IPS DF 6.9 (cell line): Measurements from ENCODE around the gene TLL2.

Experiments used
- DNase-seq: peaks from one replicate; pipeline ENCODE4 v3.0.0-alpha.2; 2013; ENCODE audit warnings: low read depth, low spot score
- H3K27ac ChIP-seq: one replicate; pipeline ENCODE4 v1.5.1; 2013; ENCODE audit warnings: low read length, control low read depth
- H3K27me3 ChIP-seq: 2 replicates; pipeline ENCODE4 v1.6.1; 2013; ENCODE audit warnings: mild to moderate bottlenecking, low read length; ENCODE audit not compliant: control insufficient read depth, insufficient read depth
- H3K36me3 ChIP-seq: 2 replicates; pipeline ENCODE4 v1.6.1; 2013; ENCODE audit warnings: low read length; ENCODE audit not compliant: control insufficient read depth, insufficient read depth
- H3K4me1 ChIP-seq: 2 replicates; pipeline ENCODE4 v1.6.1; 2013; ENCODE audit warnings: low read length; ENCODE audit not compliant: control insufficient read depth, insufficient read depth
- H3K4me3 ChIP-seq: 2 replicates; pipeline ENCODE4 v1.5.1; 2013; ENCODE audit warnings: mild to moderate bottlenecking, low read length
- H3K9me3 ChIP-seq: 2 replicates; pipeline ENCODE4 v1.6.1; 2013; ENCODE audit warnings: low read length, inconsistent platforms; ENCODE audit not compliant: control insufficient read depth, insufficient read depth
- WGBS: extraction: QIAGEN DNeasy Blood & Tissue Kit; methylation state at CpG from one replicate; pipeline ENCODE4 v1.1.7; 2013; ENCODE audit warnings: mixed read lengths, missing lambda C conversion rate; ENCODE audit not compliant: insufficient read length, insufficient coverage; 5-methylcytosine and 5-hydroxymethylcytosine counted together

The TLL2 gene

GRCh38 chr10:96507044-96507443, 6.7 kb downstream of the TLL2 start:
- H3K27me3 ChIP-seq = peaks cover 7% of the 10 kb centered on the region
- H3K4me3 ChIP-seq = no peak overlapping the region
- no peak for DNase-seq
- H3K36me3 ChIP-seq = no peaks in the 10 kb centered on the region
- H3K4me1 ChIP-seq = peaks cover 4% of the 10 kb centered on the region
- H3K27ac ChIP-seq = no peak overlapping the region
- no peaks in the 10 kb centered on the region for H3K9me3 ChIP-seq
- no CpG with 5 or more reads among the region's 2 CpGs for WGBS

GRCh38 chr10:96505150-96506136, 8.3 kb downstream of the TLL2 start:
- peaks cover 4% of the 10 kb centered on the region for H3K4me1 ChIP-seq
- no peaks in the 10 kb centered on the region for H3K27me3 ChIP-seq
- no peak overlapping the region for H3K4me3 ChIP-seq
- no peaks in the 10 kb centered on the region for H3K9me3 ChIP-seq
- no peak overlapping the region for H3K27ac ChIP-seq
- no peak for DNase-seq
- H3K36me3 ChIP-seq = no peaks in the 10 kb centered on the region
- WGBS = no CpG with 5 or more reads among the region's 12 CpGs

GRCh38 chr10:96502561-96503282, 11.0 kb downstream of the TLL2 start:
- no peak for DNase-seq
- no peaks in the 10 kb centered on the region for H3K27me3 ChIP-seq
- H3K9me3 ChIP-seq = no peaks in the 10 kb centered on the region
- H3K4me3 ChIP-seq = no peak overlapping the region
- H3K27ac ChIP-seq = no peak overlapping the region
- H3K4me1 ChIP-seq = no peaks in the 10 kb centered on the region
- WGBS = no CpG with 5 or more reads among the region's 7 CpGs
- H3K36me3 ChIP-seq = no peaks in the 10 kb centered on the region

GRCh38 chr10:96501985-96502384, 11.7 kb downstream of the TLL2 start:
- Histone ChIP-seq H3K9me3 (no peaks in the 10 kb centered on the region), H3K36me3 (no peaks in the 10 kb centered on the region), H3K4me1 (no peaks in the 10 kb centered on the region; the same call in 1 of the 2 replicates), H3K4me3 (no peak overlapping the region), H3K27me3 (no peaks in the 10 kb centered on the region), H3K27ac (no peak overlapping the region)
- DNase-seq = no peak
- no CpG with 5 or more reads among the region's 4 CpGs for WGBS

GRCh38 chr10:96500519-96500918, 13.2 kb downstream of the TLL2 start:
- no CpG with 5 or more reads among the region's 7 CpGs for WGBS
- H3K36me3 ChIP-seq = no peaks in the 10 kb centered on the region
- peaks cover 2% of the 10 kb centered on the region for H3K4me1 ChIP-seq
- no peak for DNase-seq
- H3K4me3 ChIP-seq = no peak overlapping the region
- H3K27ac ChIP-seq = no peak overlapping the region
- no peaks in the 10 kb centered on the region for H3K9me3 ChIP-seq
- no peaks in the 10 kb centered on the region for H3K27me3 ChIP-seq

GRCh38 chr10:96500050-96500449, 13.7 kb downstream of the TLL2 start:
- H3K9me3 ChIP-seq = no peaks in the 10 kb centered on the region
- no peak for DNase-seq
- no peaks in the 10 kb centered on the region for H3K36me3 ChIP-seq
- no CpG with 5 or more reads among the region's 3 CpGs for WGBS
- H3K27ac ChIP-seq = no peak overlapping the region
- peaks cover 2% of the 10 kb centered on the region for H3K4me1 ChIP-seq
- H3K27me3 ChIP-seq = no peaks in the 10 kb centered on the region
- no peak overlapping the region for H3K4me3 ChIP-seq

GRCh38 chr10:96497391-96497790, 16.3 kb downstream of the TLL2 start:
- Histone ChIP-seq H3K4me3 (no peak overlapping the region), H3K27ac (no peak overlapping the region), H3K27me3 (no peaks in the 10 kb centered on the region), H3K9me3 (no peaks in the 10 kb centered on the region), H3K4me1 (peaks cover 2% of the 10 kb centered on the region), H3K36me3 (no peaks in the 10 kb centered on the region)
- DNase-seq = no peak
- no CpG with 5 or more reads among the region's 5 CpGs for WGBS

GRCh38 chr10:96496281-96496925, 17.3 kb downstream of the TLL2 start:
- no peaks in the 10 kb centered on the region for H3K27me3 ChIP-seq
- WGBS = no CpG with 5 or more reads among the region's 6 CpGs
- H3K9me3 ChIP-seq = no peaks in the 10 kb centered on the region
- H3K4me1 ChIP-seq = peaks cover 2% of the 10 kb centered on the region
- no peaks in the 10 kb centered on the region for H3K36me3 ChIP-seq
- no peak for DNase-seq
- no peak overlapping the region for H3K4me3 ChIP-seq
- H3K27ac ChIP-seq = no peak overlapping the region

GRCh38 chr10:96495544-96495943, 18.2 kb downstream of the TLL2 start:
- H3K36me3 ChIP-seq = no peaks in the 10 kb centered on the region
- DNase-seq = no peak
- H3K4me1 ChIP-seq = peaks cover 2% of the 10 kb centered on the region
- H3K27me3 ChIP-seq = no peaks in the 10 kb centered on the region
- no peak overlapping the region for H3K27ac ChIP-seq
- no CpG with 5 or more reads among the region's 6 CpGs for WGBS
- H3K9me3 ChIP-seq = no peaks in the 10 kb centered on the region
- H3K4me3 ChIP-seq = no peak overlapping the region

GRCh38 chr10:96494694-96495093, 19.0 kb downstream of the TLL2 start:
- Histone ChIP-seq H3K27ac (no peak overlapping the region), H3K4me1 (peaks cover 2% of the 10 kb centered on the region), H3K4me3 (no peak overlapping the region), H3K27me3 (no peaks in the 10 kb centered on the region), H3K9me3 (no peaks in the 10 kb centered on the region), H3K36me3 (no peaks in the 10 kb centered on the region)
- WGBS = no CpG with 5 or more reads among the region's 4 CpGs
- no peak for DNase-seq
